Testis (tissue), 3 donors: Measurements from ENCODE around the gene KIAA2012. TPM values are rescaled to one million over a fixed set of nuclear protein-coding genes. Genes with fewer than 3 reads are reported as not detected.

ENCODE experiments used
- DNase-seq: peaks from one replicate; pipeline ENCODE4 v3.0.0-alpha.2; 2019
- H3K27ac ChIP-seq, 2 donors: fragments of 200-600 bp; sonication (generic); one replicate each; pipeline ENCODE4 v1.5.1; 2019
- H3K27me3 ChIP-seq: fragments of 200-600 bp; sonication (generic); one replicate; pipeline ENCODE4 v1.5.1; 2019
- H3K36me3 ChIP-seq: fragments of 200-600 bp; sonication (generic); one replicate; pipeline ENCODE4 v1.5.1; 2017; ENCODE audit warnings: low read depth; ENCODE audit errors: missing control alignments
- H3K4me1 ChIP-seq: fragments of 200-600 bp; sonication (generic); one replicate; pipeline ENCODE4 v1.5.1; 2019
- H3K4me3 ChIP-seq, 2 donors: fragments of 200-600 bp; sonication (generic); one replicate each; pipeline ENCODE4 v1.5.1; 2017 to 2019
- H3K9me3 ChIP-seq: fragments of 200-600 bp; sonication (generic); one replicate; pipeline ENCODE4 v1.5.1; 2017
- POLR2A ChIP-seq: fragments of 450-650 bp; IDR thresholded peaks from one replicate; pipeline ENCODE4 v1.6.1; 2017; ENCODE audit warnings: antibody characterized with exemption, mild to moderate bottlenecking, moderate library complexity
- WGBS, 2 donors: methylation state at CpG; one replicate each; pipeline ENCODE4 v1.1.5; 2018; 5-methylcytosine and 5-hydroxymethylcytosine counted together
- intact Hi-C: fragments of 100-400 bp; cut with DNase I; formaldehyde crosslinking; loops from one replicate; pipeline ENCODE4 v1.15.1; 2023; ENCODE audit warnings: low total_unique reads
- polyA plus RNA-seq: library from polyadenylated mRNA; stranded (reverse); fragments of 350-450 nt; fragmentation: Illumina TruSeq; extraction: RNeasy Lipid Tissue Mini Kit (QIAGEN cat#74804); gene quantifications from one replicate; pipeline ENCODE4 v1.2.3, GENCODE V29; 2014; ENCODE audit warnings: low read depth, low replicate concordance; ENCODE audit not compliant: insufficient read depth
- total RNA-seq, 2 donors: library from RNA; depleted of rRNA; stranded (reverse); fragments of >200 nt; gene quantifications; one replicate each; pipeline ENCODE4 v1.2.3, GENCODE V29; 2016
- TF ChIP-seq, protein P1 (sequence below), 3 experiments: fragments of 450-650 bp in 2 of 3; fragments of 200-600 bp in 1 of 3; sonication (generic) in 1 of 3; IDR thresholded peaks; one replicate each; pipeline ENCODE4 v1.5.1; 2016 to 2019; ENCODE audit warnings: antibody characterized with exemption in 3 of 3, mild to moderate bottlenecking in 2 of 3, moderate library complexity in 1 of 3

KIAA2012 gene
- total and polyA plus RNA-seq, 3 donors from 2014 or later: 1.1 to 1.6 (median 1.3) TPM

DNA sequence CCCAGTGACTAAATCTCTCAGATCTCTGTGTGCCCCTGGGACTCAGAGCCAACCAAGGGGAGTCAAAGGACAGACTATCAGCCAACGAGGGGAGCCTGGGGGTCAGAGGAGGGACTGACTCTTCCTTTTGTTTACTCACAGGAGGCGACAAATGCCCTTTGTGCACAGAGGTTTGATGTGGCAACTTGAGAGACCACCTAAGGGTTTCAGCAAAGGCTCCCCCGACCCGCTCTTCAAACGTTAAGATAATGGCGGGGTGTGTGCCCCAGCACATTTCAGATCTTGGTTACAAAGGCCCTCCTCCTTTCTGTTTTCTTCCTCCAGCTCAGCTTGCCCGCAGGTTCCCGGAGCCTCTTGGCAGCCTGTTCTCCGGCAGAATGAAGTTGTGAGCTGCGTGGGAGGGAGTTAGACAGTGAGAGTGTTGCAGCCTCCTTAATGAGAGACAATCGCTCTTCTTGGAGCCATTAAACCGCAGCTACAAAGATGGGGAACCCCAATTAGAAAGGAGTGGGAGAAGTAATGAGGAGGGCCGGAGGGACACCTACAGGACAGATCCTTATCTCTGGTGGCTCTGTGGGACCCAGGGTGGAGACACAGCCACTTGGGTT lies 76.2 kb downstream of the KIAA2012 start:
- peak; percentile 83 for DNase-seq
- H3K27ac ChIP-seq: peak overlapping the region; percentile 30 to 39
- no peaks in the 10 kb centered on the region for H3K9me3 ChIP-seq
- WGBS, 2 donors: 15 to 23% methylated on average over 11 to 13 of the region's 13 CpGs
- TF ChIP-seq POLR2A: no peak
- TF ChIP-seq, protein P1, sequence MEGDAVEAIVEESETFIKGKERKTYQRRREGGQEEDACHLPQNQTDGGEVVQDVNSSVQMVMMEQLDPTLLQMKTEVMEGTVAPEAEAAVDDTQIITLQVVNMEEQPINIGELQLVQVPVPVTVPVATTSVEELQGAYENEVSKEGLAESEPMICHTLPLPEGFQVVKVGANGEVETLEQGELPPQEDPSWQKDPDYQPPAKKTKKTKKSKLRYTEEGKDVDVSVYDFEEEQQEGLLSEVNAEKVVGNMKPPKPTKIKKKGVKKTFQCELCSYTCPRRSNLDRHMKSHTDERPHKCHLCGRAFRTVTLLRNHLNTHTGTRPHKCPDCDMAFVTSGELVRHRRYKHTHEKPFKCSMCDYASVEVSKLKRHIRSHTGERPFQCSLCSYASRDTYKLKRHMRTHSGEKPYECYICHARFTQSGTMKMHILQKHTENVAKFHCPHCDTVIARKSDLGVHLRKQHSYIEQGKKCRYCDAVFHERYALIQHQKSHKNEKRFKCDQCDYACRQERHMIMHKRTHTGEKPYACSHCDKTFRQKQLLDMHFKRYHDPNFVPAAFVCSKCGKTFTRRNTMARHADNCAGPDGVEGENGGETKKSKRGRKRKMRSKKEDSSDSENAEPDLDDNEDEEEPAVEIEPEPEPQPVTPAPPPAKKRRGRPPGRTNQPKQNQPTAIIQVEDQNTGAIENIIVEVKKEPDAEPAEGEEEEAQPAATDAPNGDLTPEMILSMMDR (IDR thresholded peaks at IDR 0.05): no peak
- no peak overlapping the region for H3K4me3 ChIP-seq
- no peaks in the 10 kb centered on the region for H3K27me3 ChIP-seq
- H3K4me1 ChIP-seq: peaks cover 15% of the 10 kb centered on the region
- no peaks in the 10 kb centered on the region for H3K36me3 ChIP-seq
- intact Hi-C loops: no loop called here

DNA sequence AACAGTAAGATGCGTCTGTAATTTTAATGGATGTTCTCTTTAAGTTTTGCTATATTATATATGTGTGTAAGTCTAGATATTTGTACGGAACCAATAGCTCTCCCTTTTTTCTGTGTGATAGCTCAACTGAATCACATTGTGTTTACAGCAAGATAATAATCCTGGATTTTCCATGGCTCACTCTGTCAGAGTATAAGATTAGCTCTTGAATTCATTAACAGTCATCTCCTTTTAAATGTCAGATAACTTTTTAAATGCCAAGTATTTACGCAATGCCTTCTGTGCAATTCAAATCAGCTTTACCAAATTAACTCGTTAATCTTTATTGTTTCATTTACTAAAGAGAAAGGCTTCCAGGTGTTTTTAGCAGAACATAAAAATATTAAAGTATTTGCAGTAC lies 76.9 kb downstream of the KIAA2012 start:
- no peaks in the 10 kb centered on the region for H3K9me3 ChIP-seq
- H3K4me1 ChIP-seq: peaks cover 15% of the 10 kb centered on the region
- WGBS, 2 donors: 81 to 93% methylated on average over 4 of the region's 4 CpGs
- TF ChIP-seq POLR2A: no peak
- TF ChIP-seq, protein P1 (IDR thresholded peaks at IDR 0.05): no peak
- no peak overlapping the region for H3K4me3 ChIP-seq
- no peak overlapping the region for H3K27ac ChIP-seq
- intact Hi-C loops: no loop called here
- DNase-seq: no peak
- no peaks in the 10 kb centered on the region for H3K36me3 ChIP-seq
- no peaks in the 10 kb centered on the region for H3K27me3 ChIP-seq

DNA sequence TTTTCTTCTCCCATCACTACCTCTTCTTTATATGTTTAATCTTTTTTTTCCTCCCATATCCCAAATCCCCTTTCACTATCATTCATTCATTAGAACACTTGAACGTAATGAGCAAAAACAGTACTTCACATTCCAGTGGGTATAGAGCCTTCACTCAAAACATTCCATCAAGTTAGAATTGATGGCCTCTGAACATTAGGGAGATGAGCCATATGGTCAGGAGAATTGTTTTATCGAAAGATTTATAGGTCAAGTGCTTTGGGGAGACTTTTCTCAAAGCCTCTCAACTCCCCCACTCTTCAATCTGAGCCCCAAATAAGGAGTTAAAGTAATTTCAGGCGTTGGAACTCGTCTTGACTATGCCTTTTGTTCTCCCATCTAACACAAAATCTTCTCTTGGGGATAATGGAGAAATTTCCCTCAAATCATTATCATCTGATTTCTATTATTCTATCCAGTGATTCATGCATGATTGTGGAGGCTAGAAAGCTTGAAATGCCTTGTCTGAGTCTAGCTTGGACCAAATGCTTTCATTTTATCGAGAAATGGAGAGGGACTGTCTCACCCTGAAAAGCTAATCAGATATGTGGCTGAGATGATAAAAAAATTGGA lies 79.2 kb downstream of the KIAA2012 start:
- Histone ChIP-seq H3K4me1 (peaks cover 15% of the 10 kb centered on the region), H3K27ac (no peak overlapping the region), H3K36me3 (no peaks in the 10 kb centered on the region), H3K9me3 (no peaks in the 10 kb centered on the region), H3K4me3 (no peak overlapping the region), H3K27me3 (no peaks in the 10 kb centered on the region)
- TF ChIP-seq, protein P1 (IDR thresholded peaks at IDR 0.05): no peak
- no peak for TF ChIP-seq POLR2A
- intact Hi-C loops: no loop called here
- DNase-seq: no peak
- WGBS, 2 donors: 53 to 82% methylated on average over 5 of the region's 5 CpGs

DNA sequence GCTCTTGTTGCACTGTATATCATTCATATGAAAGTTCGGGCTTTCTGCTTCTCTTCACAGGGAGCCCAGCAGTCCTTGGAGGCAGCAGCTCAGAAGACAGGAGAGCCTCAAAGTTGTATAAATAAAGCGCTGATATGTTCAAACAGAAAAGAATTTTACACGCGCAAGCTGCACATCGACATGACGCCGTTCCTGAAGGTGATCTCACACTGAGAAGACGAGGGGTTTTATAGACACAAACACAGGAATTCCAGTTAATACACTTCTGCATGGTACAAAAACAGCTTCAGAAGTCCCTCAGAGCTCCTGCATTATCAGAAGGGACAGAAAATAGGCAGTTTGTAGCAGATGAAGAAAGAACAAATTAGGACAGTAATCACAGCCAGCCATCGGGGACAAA lies 81.6 kb downstream of the KIAA2012 start:
- 66 to 68% methylated on average over 9 of the region's 9 CpGs for WGBS, 2 donors
- DNase-seq: no peak

More for the DNA sequence above, 81.6 kb downstream of the KIAA2012 start:
- H3K4me3 ChIP-seq: no peak overlapping the region
- intact Hi-C loops: no loop called here
- H3K9me3 ChIP-seq: no peaks in the 10 kb centered on the region
- H3K4me1 ChIP-seq: peaks cover 5% of the 10 kb centered on the region
- H3K27ac ChIP-seq: no peak overlapping the region
- TF ChIP-seq POLR2A: no peak
- TF ChIP-seq, protein P1 (IDR thresholded peaks at IDR 0.05): no peak
- H3K27me3 ChIP-seq: no peaks in the 10 kb centered on the region
- no peaks in the 10 kb centered on the region for H3K36me3 ChIP-seq
